GM12878 (cell line): ENCODE data around the gene ZNF613. TPM values are rescaled to one million over a fixed set of nuclear protein-coding genes. Genes with fewer than 3 reads are reported as not detected.

Experiments
- ATF3 ChIP-seq: IDR thresholded peaks from 2 replicates; pipeline ENCODE4 v1.6.1; 2011; ENCODE audit warnings: low read depth, mild to moderate bottlenecking, low read length, moderate library complexity, borderline replicate concordance; ENCODE audit errors: extremely low read depth
- BACH1 ChIP-seq: fragments of 450-650 bp; IDR thresholded peaks from 2 replicates; pipeline ENCODE4 v1.6.1; 2017; ENCODE audit warnings: mild to moderate bottlenecking, borderline replicate concordance
- HCFC1 ChIP-seq: fragments of 150-350 bp; IDR thresholded peaks from 2 replicates; pipeline ENCODE4 v1.6.1; 2014; ENCODE audit warnings: low read length
- HDGF ChIP-seq: fragments of 450-650 bp; IDR thresholded peaks from 2 replicates; pipeline ENCODE4 v1.6.1; 2016; ENCODE audit warnings: antibody characterized with exemption
- KAT2A ChIP-seq: conservative IDR thresholded peaks from 2 replicates; pipeline ENCODE4 v1.6.1; 2011; ENCODE audit warnings: low read depth, low read length; ENCODE audit not compliant: control insufficient read depth
- KDM1A ChIP-seq: fragments of 200-600 bp; sonication (generic); IDR thresholded peaks from 2 replicates; pipeline ENCODE4 v1.6.1; 2016; ENCODE audit warnings: borderline replicate concordance
- MAX ChIP-seq: IDR thresholded peaks from 2 replicates; pipeline ENCODE4 v1.6.1; 2012; ENCODE audit warnings: low read depth, low read length, improper control_type of control experiment
- MLLT1 ChIP-seq: fragments of 450-650 bp; IDR thresholded peaks from 2 replicates; pipeline ENCODE4 v1.6.1; 2016; ENCODE audit warnings: mild to moderate bottlenecking
- NBN ChIP-seq: fragments of 450-650 bp; IDR thresholded peaks from 2 replicates; pipeline ENCODE4 v1.6.1; 2016
- NFIC ChIP-seq: IDR thresholded peaks from 2 replicates; pipeline ENCODE4 v1.6.1; 2012; ENCODE audit warnings: low read depth, mild to moderate bottlenecking, inconsistent platforms, low read length, moderate library complexity
- NR2C1 ChIP-seq: fragments of 450-650 bp; IDR thresholded peaks from 2 replicates; pipeline ENCODE4 v1.6.1; 2017; ENCODE audit warnings: antibody characterized with exemption, mild to moderate bottlenecking, moderate library complexity
- NRF1 ChIP-seq: conservative IDR thresholded peaks from 2 replicates; pipeline ENCODE4 v1.6.1; 2011; ENCODE audit warnings: mild to moderate bottlenecking, low read depth, low read length, improper control_type of control experiment
- PAX8 ChIP-seq: fragments of 450-650 bp; IDR thresholded peaks from 2 replicates; pipeline ENCODE4 v1.6.1; 2017; ENCODE audit warnings: mild to moderate bottlenecking, moderate library complexity
- POLR2AphosphoS2 ChIP-seq: IDR thresholded peaks from 2 replicates; pipeline ENCODE4 v1.6.1; 2011; ENCODE audit warnings: low read depth, mild to moderate bottlenecking, low read length, improper control_type of control experiment, moderate library complexity
- RBBP5 ChIP-seq: fragments of 200-600 bp; sonication (generic); conservative IDR thresholded peaks from 2 replicates; pipeline ENCODE4 v1.6.1; 2016
- SMARCA5 ChIP-seq: fragments of 450-650 bp; IDR thresholded peaks from 2 replicates; pipeline ENCODE4 v1.6.1; 2017; ENCODE audit warnings: mild to moderate bottlenecking
- SP1 ChIP-seq: IDR thresholded peaks from one replicate; pipeline ENCODE4 v1.6.1; 2011; ENCODE audit warnings: low read depth, low read length
- TARDBP ChIP-seq: IDR thresholded peaks from 2 replicates; pipeline ENCODE4 v1.6.1; 2016; ENCODE audit warnings: borderline replicate concordance
- TCF3 ChIP-seq: IDR thresholded peaks from 2 replicates; pipeline ENCODE4 v1.6.1; 2012; ENCODE audit warnings: low read depth, mild to moderate bottlenecking, low read length, borderline replicate concordance; ENCODE audit not compliant: insufficient read depth
- YY1 ChIP-seq: IDR thresholded peaks from 2 replicates; pipeline ENCODE4 v1.6.1; 2011; ENCODE audit warnings: low read depth, mild to moderate bottlenecking, low read length
- polyA plus RNA-seq, 11 experiments: library from polyadenylated mRNA; depleted of rRNA in 4 of 11; unstranded in 6 of 11; stranded (reverse) in 5 of 11; fragments of >200 nt; fragmentation: Nextera tagmentation in 4 of 11; fragmentation: Illumina TruSeq in 1 of 11; extraction: Ambion mirVana in 4 of 11; extraction: Trizol in 1 of 11; gene quantifications; 1 replicate in 1 of 11; 2 replicates in 10 of 11; pipeline versions ENCODE4 v1.2.1 to v1.2.3, GENCODE V29; 2011 to 2016; ENCODE audit warnings: inconsistent platforms in 2 of 11, missing spikeins in 2 of 11, low read depth in 1 of 11
- total RNA-seq, 4 experiments: library from RNA; depleted of rRNA in 3 of 4; stranded (reverse); fragments of >200 nt in 3 of 4; fragmentation: Illumina TruSeq in 1 of 4; extraction: Trizol in 1 of 4; gene quantifications; 2 replicates each; pipeline versions ENCODE4 v1.2.1 to v1.2.3, GENCODE V29; 2013 to 2021

ZNF613 gene
- total and polyA plus RNA-seq, 10 of the 15 experiments (the other 5 are each of a cell fraction or from before 2014, with no cell fraction given), result 3.3 to 7.8 (median 5.0) TPM

- TF ChIP-seq BACH1, result no peak
- peak; percentile 85 for TF ChIP-seq NBN
- peak; percentile 85; the same call in 1 of the 2 replicates for TF ChIP-seq HDGF
- TF ChIP-seq KAT2A, result no peak
- TF ChIP-seq TARDBP, result peak; percentile 61; the same call in 1 of the 2 replicates
- TF ChIP-seq HCFC1, result peak; percentile 86
- TF ChIP-seq NRF1, result no peak
- TF ChIP-seq SMARCA5, result no peak; the same call in 1 of the 2 replicates
- TF ChIP-seq SP1, result peak; percentile 32
- TF ChIP-seq NR2C1, result peak; percentile 91
- TF ChIP-seq PAX8, result no peak
- TF ChIP-seq NFIC, result no peak
- no peak for TF ChIP-seq RBBP5
- no peak for TF ChIP-seq ATF3
- 0 out of 2 replicates have a peak, but pooled peaks have one; percentile 45 for TF ChIP-seq POLR2AphosphoS2
- no peak for TF ChIP-seq TCF3
- TF ChIP-seq MAX, result no peak
- TF ChIP-seq YY1, result peak; percentile 100
- peak; percentile 85 for TF ChIP-seq MLLT1
- no peak for TF ChIP-seq KDM1A
- TF ChIP-seq, all 136 proteins: peak for 31
Observed at GRCh38 chr19:51904331-51905165, 22.7 kb upstream of the ZNF613 start, which contains the start of gene ZNF649 (continued).
